Stimulated activated CD4-positive, alpha-beta T cell treated with anti-CD3 and anti-CD28 coated beads, TNF-alpha, amount 100 ng/mL, for 1 hour (primary cell): Measurements from ENCODE around the gene GLYATL3.

Source experiments
- DNase-seq, 3 donors: peaks; one replicate each; pipeline ENCODE4 v3.0.0-alpha.2; 2020; ENCODE audit warnings: low read depth in 3 of 3, low spot score in 1 of 3

GLYATL3 gene

DNA sequence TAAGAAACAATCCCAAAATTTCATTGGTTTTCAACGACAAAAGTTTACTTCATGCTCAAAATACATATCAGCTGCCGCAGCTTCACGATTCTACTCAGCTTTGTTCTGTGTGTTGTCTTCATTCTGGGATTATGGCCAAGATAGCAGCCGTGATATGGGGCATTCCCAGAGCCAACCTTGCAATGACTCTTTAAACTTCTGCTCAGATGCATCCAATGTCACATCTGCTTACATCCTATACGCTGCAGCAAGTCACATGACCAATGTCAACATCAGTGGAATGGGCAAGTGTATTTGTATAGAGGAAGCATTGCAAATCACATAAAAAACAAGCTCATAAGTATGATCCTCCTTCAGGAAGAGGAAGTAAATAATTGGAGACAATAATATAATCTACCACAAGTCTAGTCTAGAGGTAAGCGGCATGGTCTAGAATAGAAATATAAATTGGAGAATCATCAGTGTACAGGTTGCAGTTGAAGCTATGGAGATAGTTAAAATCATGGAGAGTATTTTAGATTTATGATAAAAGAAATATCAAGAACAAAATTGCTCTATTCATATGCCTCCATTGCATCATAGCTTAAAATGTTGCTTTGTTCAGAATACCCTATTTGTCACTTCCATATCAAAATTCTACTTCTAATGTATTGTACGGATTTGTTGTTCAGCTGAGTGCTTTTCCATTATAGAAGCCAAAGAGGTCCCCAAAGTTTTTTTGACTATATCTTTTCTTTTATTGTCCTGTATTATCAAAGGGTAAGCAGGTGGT is 43.5 kb downstream of the GLYATL3 start:
- DNase-seq, result no peak

DNA sequence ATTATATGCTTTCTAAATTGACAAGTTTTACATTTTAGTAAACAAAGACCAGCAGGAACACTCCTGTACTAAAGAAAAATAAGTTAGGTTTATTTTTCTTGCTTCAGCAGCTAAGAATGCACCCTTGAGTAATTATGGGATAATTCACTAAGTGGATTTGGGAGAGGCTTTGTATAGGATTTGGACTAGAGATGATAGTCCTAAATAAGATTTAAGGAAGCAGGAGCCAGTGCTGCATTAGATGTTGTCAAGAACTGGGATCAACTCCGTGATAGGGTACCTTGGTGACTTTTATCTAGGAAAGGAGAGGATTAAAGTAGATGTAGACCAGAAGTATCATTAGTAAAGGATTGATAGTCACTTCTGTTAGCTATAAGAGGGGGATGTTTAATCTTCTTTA is 46.6 kb downstream of the GLYATL3 start:
- no peak for DNase-seq

GRCh38 chr6:49548613-49549304 is 49.0 kb downstream of the GLYATL3 start:
- no peak for DNase-seq

- DNase-seq, result no peak
These were observed 50.2 kb downstream of the GLYATL3 start for GRCh38 chr6:49549691-49550491.

DNA sequence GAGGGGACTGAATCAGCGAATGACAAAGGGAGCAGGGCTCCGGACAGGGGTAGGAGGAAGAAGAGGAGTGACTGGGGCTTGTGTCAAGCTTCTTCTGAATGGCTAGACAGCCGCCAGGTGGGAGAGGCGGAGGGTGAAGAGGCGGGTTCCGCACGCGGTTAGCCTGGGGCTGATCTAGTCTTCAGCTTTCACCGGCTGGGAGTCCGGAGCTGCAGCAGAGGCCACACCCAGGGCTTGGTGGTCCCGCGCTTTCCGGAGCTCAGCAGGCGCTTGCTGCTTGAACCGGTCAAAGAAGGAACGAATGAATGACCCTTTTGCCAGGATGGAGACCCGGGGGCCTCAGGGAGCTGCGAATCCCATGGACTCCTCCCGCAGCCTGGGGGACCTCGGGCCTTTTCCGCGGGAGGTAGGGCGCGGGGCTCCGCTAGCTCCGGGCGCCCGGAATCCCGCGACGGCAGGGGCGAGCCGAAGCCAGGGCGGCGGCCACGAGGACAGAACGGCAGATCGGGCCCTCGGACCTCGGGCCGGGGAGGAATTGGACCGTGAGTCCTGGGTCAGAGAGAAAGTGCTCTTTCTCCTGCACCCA is 50.9 kb downstream of the GLYATL3 start, which contains the start of gene C6orf141:
Gene C6orf141, plus strand, starts transcription at position 177 of the 586 bp plus-strand sequence. Its CDS starts 125 bp downstream, at position 302.
- peak in 1 of 3 donors; percentile 7 for DNase-seq

DNA sequence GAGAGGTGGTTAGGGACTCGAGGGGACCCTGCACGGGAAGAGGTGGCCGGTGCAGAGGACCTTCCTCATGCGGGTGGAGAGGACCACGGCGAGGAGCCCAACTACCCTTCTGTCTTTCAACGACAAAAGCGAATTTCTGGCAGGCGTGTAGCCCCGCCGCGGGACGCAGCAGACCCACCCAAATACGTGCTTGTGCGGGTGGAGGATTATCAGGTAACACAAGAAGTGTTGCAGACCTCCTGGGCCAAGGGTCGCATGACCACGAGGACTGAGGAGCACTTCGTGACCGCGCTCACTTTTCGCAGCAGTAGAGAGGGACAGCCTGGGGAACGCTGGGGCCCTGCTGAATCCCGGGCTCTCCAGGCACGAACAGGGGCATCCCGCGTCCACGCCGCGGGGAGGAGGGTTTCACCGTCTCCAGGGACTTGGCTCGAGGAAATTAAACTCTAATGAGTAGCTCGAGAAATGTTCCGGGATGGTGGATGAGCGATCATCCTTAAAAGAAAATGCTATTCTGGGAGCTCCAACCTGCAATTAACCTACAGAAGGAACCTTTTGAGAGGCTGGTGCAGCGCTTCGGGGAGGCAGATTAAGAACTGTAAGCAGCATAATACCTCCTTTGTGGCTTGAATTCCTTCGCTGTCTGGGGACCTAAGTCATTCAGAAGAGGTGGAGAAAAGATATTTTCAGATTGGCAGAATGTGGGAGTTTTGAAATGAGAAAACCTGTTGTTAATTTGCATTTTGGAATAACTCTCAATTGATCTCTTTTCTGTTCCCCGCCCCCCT is 51.5 kb downstream of the GLYATL3 start:
- DNase-seq, result no peak

GRCh38 chr6:49551866-49552129 is 52.1 kb downstream of the GLYATL3 start:
- DNase-seq, result no peak

DNA sequence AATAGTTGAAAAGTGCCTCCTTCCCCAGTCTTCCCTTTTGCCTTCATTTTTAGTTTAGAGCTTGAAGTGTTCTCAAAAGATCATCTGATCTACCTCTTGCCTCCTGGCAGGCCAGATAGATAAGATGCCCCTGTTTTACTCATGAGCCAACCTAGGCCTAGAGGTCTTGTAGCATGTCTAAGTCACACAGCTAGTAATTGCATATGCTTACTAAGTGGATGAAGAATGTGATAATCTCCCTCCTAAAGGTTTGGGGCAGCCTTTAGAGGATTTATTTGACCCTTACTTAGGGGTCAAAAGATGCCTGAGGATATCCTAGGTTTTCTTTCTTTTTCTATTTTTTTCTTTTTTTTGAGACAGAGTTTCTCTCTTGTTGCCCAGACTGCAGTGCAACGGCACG is 52.9 kb downstream of the GLYATL3 start:
- no peak for DNase-seq

- DNase-seq, result no peak
These were observed 53.7 kb downstream of the GLYATL3 start for GRCh38 chr6:49553384-49553783.

DNA sequence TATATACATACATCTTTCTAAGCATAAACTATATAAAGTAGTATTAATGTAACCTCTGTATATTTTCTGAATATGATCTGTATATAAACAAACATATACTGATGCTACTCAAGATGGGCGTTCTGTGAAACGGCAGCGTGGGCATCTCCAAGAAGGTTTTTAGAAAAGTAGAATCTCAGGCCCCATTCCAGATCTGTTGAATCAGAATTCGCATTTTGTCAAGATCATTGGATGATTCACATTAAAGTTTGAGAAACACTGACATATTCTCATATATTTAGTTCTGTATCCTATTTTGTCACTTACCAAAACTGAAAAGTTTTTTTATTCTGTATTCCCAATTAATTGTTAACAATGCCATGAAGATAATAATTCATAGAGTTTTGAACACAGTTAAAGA is 56.2 kb downstream of the GLYATL3 start:
- no peak for DNase-seq

- no peak for DNase-seq
These were observed 56.7 kb downstream of the GLYATL3 start for GRCh38 chr6:49556429-49556837.

- no peak for DNase-seq
These were observed 57.5 kb downstream of the GLYATL3 start for GRCh38 chr6:49557177-49557576.

GRCh38 chr6:49558238-49558637 is 58.5 kb downstream of the GLYATL3 start:
- no peak for DNase-seq

GRCh38 chr6:49563006-49563886 is 63.5 kb downstream of the GLYATL3 start:
- no peak for DNase-seq

DNA sequence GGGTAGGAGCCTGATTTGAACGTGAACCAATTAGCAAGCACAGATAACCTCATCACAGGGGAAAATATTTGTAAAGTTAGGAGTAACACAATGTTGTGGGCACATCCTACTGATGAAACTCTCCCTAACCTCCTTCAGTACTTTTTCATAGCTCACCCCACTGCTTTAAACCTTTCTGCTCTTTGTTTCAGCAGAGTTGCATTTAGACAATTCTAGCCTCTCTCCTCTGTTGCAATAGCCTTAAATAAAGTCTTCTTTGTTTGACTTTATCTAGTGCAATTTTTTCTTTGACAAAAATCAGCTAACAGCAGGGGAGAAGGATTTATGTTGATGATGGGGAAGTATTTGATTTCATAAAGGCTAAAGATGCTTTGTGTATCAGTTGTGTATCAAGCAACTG is 64.8 kb downstream of the GLYATL3 start:
- no peak for DNase-seq

DNA sequence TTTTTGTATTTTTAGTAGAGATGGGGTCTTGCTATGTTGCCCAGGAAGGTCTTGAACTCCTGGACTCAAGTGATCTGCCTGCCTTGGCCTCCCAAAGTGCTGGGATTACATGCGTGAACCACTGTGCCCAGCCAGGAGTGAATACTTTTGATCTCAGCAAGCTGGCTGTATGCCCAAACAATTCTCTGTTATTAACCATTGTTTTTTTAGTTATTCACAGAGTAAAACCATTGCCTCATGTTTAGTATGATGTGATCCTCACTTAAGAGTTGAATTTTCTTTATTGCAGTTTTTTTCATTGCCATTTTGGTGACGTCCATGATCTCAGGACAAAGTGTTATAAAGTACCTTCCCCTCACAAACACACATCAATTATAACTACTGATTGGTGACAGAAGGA is 65.5 kb downstream of the GLYATL3 start:
- no peak for DNase-seq

- no peak for DNase-seq
These were observed 66.1 kb downstream of the GLYATL3 start for GRCh38 chr6:49565855-49566254.

- no peak for DNase-seq
These were observed 70.9 kb downstream of the GLYATL3 start for GRCh38 chr6:49570474-49571079.

GRCh38 chr6:49576618-49577017 is 76.9 kb downstream of the GLYATL3 start:
- DNase-seq, result no peak
